K562 (cell line): ENCODE measurements around the gene C1QTNF12. TPM values are rescaled to one million over a fixed set of nuclear protein-coding genes. Genes with fewer than 3 reads are reported as not detected.

ENCODE experiments used
- C11orf30 ChIP-seq: fragments of 450-650 bp; IDR thresholded peaks from 2 replicates; pipeline ENCODE4 v1.6.1; 2016; ENCODE audit warnings: low read depth, mild to moderate bottlenecking
- CBX8 ChIP-seq: fragments of 200-600 bp; sonication (generic); IDR thresholded peaks from 2 replicates; pipeline ENCODE4 v1.6.1; 2012; ENCODE audit warnings: borderline replicate concordance, mixed run types, low read depth, mild to moderate bottlenecking, moderate library complexity, mixed read lengths, low read length, control low read depth, inconsistent platforms; ENCODE audit not compliant: poor library complexity, severe bottlenecking; ENCODE audit errors: extremely low read depth
- HNRNPUL1 ChIP-seq: fragments of 200-400 bp; formaldehyde crosslinking; IDR thresholded peaks from 2 replicates; pipeline ENCODE4 v1.6.1; 2017; ENCODE audit warnings: low read length
- RB1 ChIP-seq: fragments of 450-650 bp; IDR thresholded peaks from 2 replicates; pipeline ENCODE4 v1.6.1; 2017; ENCODE audit warnings: low read depth, mild to moderate bottlenecking
- TAF9B ChIP-seq: fragments of 450-650 bp; IDR thresholded peaks from 2 replicates; pipeline ENCODE4 v1.6.1; 2018; ENCODE audit warnings: mild to moderate bottlenecking; ENCODE audit not compliant: partially characterized antibody
- TRIM28 ChIP-seq: fragments of 450-650 bp; IDR thresholded peaks from 2 replicates; pipeline ENCODE4 v1.6.1; 2017
- YY1 ChIP-seq, 3 experiments: IDR thresholded peaks; 2 replicates each; pipeline ENCODE4 v1.6.1; 2011; ENCODE audit warnings: low read length in 2 of 3, mild to moderate bottlenecking in 2 of 3, moderate library complexity in 2 of 3, borderline replicate concordance in 1 of 3, control low read depth in 1 of 3, low read depth in 1 of 3; ENCODE audit not compliant: insufficient read depth in 3 of 3, insufficient replicate concordance in 2 of 3, control insufficient read depth in 1 of 3, insufficient read length in 1 of 3; ENCODE audit errors: extremely low read depth in 1 of 3
- ZMIZ1 ChIP-seq, 2 experiments: fragments of 150-350 bp in 1 of 2; IDR thresholded peaks; 2 replicates each; pipeline ENCODE4 v1.6.1; 2012 to 2016; ENCODE audit warnings: low read depth in 2 of 2, low read length in 2 of 2, mild to moderate bottlenecking in 1 of 2, moderate library complexity in 1 of 2
- ZNF354B ChIP-seq: fragments of 250-450 bp; sonication (Bioruptor Pico); IDR thresholded peaks from 2 replicates; pipeline ENCODE4 v1.4.0; 2020
- ZNF75A ChIP-seq: fragments of 450-650 bp; formaldehyde crosslinking; IDR thresholded peaks from 2 replicates; pipeline ENCODE4 v1.4.0; 2020; ENCODE audit warnings: mild to moderate bottlenecking
- polyA plus RNA-seq, 8 experiments: library from polyadenylated mRNA; depleted of rRNA in 4 of 8; stranded (reverse) in 5 of 8; unstranded in 3 of 8; fragments of >200 nt; fragmentation: Nextera tagmentation in 2 of 8; fragmentation: Illumina TruSeq in 1 of 8; extraction: Ambion mirVana in 2 of 8; extraction: Trizol in 1 of 8; gene quantifications; 2 replicates each; pipeline versions ENCODE4 v1.2.1 to v1.2.3, GENCODE V29; 2011 to 2014; ENCODE audit warnings: inconsistent platforms in 1 of 8, missing spikeins in 1 of 8
- total RNA-seq, 7 experiments: library from RNA; depleted of rRNA in 6 of 7; stranded (reverse); fragments of >200 nt in 6 of 7; fragmentation: Illumina TruSeq in 2 of 7; extraction: Trizol in 2 of 7; gene quantifications; 2 replicates each; pipeline versions ENCODE4 v1.2.1 to v1.2.3, GENCODE V29; 2011 to 2021; ENCODE audit warnings: low replicate concordance in 1 of 7
- TF ChIP-seq, protein P1 (sequence below): fragments of 200-600 bp; sonication (generic); IDR thresholded peaks from one replicate; pipeline ENCODE4 v1.6.1; 2012; ENCODE audit warnings: mild to moderate bottlenecking, low read depth, low read length, inconsistent platforms

The C1QTNF12 gene
- total and polyA plus RNA-seq, 9 of the 15 experiments (the other 6 are each of a cell fraction or from before 2014, with no cell fraction given): 0.11 to 4.3 (median 0.93) TPM; not detected in 3

DNA sequence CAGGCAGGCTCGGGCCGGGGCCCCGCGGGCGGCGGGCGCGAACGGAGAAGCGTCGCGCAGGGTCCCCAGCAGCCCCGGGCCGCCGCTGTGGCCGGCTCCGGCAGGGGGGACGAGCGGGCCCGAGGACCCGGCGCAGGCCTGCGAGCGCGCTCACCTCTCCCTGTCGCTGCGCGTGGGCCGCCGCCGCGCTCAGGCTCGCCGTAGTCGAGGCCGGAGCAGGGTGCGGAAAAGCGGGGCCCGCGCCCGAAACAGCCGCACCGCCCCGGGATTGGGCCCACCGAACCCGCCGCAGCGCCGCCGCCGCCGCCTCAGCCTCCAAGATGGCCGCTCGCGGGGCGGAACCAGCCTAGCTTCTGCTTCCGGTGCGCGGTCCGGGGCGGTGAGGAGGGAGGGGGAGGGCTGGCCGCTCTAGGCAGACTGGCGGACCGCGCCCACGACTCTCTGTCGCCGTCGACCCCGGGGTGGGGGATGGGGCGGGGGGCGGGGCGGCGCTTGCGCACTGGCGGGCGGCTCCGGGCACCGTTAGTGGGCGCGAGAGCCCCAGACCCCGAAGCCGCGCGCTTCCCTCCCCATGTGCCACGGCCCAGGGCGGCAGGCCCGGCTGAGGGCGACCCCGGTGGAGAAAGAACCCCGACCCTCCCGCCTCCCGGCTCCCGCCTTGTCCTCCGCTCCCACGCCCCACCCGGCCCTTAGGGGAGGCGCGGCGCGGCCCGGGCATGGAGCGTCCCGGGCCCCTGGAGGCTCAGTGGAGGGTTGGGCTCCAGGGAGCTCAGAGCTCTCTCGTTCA is 27.2 kb upstream of the C1QTNF12 start, which contains the start of gene UBE2J2 (continued):
- TF ChIP-seq, protein P1, sequence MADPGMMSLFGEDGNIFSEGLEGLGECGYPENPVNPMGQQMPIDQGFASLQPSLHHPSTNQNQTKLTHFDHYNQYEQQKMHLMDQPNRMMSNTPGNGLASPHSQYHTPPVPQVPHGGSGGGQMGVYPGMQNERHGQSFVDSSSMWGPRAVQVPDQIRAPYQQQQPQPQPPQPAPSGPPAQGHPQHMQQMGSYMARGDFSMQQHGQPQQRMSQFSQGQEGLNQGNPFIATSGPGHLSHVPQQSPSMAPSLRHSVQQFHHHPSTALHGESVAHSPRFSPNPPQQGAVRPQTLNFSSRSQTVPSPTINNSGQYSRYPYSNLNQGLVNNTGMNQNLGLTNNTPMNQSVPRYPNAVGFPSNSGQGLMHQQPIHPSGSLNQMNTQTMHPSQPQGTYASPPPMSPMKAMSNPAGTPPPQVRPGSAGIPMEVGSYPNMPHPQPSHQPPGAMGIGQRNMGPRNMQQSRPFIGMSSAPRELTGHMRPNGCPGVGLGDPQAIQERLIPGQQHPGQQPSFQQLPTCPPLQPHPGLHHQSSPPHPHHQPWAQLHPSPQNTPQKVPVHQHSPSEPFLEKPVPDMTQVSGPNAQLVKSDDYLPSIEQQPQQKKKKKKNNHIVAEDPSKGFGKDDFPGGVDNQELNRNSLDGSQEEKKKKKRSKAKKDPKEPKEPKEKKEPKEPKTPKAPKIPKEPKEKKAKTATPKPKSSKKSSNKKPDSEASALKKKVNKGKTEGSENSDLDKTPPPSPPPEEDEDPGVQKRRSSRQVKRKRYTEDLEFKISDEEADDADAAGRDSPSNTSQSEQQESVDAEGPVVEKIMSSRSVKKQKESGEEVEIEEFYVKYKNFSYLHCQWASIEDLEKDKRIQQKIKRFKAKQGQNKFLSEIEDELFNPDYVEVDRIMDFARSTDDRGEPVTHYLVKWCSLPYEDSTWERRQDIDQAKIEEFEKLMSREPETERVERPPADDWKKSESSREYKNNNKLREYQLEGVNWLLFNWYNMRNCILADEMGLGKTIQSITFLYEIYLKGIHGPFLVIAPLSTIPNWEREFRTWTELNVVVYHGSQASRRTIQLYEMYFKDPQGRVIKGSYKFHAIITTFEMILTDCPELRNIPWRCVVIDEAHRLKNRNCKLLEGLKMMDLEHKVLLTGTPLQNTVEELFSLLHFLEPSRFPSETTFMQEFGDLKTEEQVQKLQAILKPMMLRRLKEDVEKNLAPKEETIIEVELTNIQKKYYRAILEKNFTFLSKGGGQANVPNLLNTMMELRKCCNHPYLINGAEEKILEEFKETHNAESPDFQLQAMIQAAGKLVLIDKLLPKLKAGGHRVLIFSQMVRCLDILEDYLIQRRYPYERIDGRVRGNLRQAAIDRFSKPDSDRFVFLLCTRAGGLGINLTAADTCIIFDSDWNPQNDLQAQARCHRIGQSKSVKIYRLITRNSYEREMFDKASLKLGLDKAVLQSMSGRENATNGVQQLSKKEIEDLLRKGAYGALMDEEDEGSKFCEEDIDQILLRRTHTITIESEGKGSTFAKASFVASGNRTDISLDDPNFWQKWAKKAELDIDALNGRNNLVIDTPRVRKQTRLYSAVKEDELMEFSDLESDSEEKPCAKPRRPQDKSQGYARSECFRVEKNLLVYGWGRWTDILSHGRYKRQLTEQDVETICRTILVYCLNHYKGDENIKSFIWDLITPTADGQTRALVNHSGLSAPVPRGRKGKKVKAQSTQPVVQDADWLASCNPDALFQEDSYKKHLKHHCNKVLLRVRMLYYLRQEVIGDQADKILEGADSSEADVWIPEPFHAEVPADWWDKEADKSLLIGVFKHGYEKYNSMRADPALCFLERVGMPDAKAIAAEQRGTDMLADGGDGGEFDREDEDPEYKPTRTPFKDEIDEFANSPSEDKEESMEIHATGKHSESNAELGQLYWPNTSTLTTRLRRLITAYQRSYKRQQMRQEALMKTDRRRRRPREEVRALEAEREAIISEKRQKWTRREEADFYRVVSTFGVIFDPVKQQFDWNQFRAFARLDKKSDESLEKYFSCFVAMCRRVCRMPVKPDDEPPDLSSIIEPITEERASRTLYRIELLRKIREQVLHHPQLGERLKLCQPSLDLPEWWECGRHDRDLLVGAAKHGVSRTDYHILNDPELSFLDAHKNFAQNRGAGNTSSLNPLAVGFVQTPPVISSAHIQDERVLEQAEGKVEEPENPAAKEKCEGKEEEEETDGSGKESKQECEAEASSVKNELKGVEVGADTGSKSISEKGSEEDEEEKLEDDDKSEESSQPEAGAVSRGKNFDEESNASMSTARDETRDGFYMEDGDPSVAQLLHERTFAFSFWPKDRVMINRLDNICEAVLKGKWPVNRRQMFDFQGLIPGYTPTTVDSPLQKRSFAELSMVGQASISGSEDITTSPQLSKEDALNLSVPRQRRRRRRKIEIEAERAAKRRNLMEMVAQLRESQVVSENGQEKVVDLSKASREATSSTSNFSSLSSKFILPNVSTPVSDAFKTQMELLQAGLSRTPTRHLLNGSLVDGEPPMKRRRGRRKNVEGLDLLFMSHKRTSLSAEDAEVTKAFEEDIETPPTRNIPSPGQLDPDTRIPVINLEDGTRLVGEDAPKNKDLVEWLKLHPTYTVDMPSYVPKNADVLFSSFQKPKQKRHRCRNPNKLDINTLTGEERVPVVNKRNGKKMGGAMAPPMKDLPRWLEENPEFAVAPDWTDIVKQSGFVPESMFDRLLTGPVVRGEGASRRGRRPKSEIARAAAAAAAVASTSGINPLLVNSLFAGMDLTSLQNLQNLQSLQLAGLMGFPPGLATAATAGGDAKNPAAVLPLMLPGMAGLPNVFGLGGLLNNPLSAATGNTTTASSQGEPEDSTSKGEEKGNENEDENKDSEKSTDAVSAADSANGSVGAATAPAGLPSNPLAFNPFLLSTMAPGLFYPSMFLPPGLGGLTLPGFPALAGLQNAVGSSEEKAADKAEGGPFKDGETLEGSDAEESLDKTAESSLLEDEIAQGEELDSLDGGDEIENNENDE: no peak
- TF ChIP-seq HNRNPUL1: no peak
- no peak for TF ChIP-seq ZNF354B (CRISPR knock-in tag)
- peak; percentile 75 for TF ChIP-seq RB1
- TF ChIP-seq CBX8: no peak
- no peak for TF ChIP-seq TAF9B
- no peak for TF ChIP-seq TRIM28
- TF ChIP-seq YY1 (IDR thresholded peaks at IDR 0.05; ENCODE audit: borderline replicate concordance in 1 of 3, control insufficient read depth in 1 of 3, extremely low read depth in 1 of 3, insufficient read depth in 3 of 3, insufficient read length in 1 of 3, insufficient replicate concordance in 2 of 3, low read depth in 1 of 3, low read length in 2 of 3): peak; percentile 90 to 99 (median 98)
- no peak for TF ChIP-seq ZNF75A (CRISPR knock-in tag)
- no peak; the same call in 1 of the 2 replicates for TF ChIP-seq C11orf30
- TF ChIP-seq ZMIZ1 (IDR thresholded peaks at IDR 0.05; ENCODE audit: low read depth in 2 of 2, low read length in 2 of 2): no peak
